GM19043 (cell line): ENCODE measurements around the gene MPHOSPH9.
A peak's percentile ranks its signal among the peaks of the same experiment; 100 is the strongest.

Experiments
- ATAC-seq: cut with Tn5 transposase; IDR thresholded peaks from one replicate; pipeline ENCODE4 v1.9.1; 2021; ENCODE audit warnings: low read depth; ENCODE audit not compliant: unreplicated experiment

MPHOSPH9 gene

GRCh38 chr12:123131291-123131832 lies 101.6 kb downstream of the MPHOSPH9 start:
- ATAC-seq = no peak

- ATAC-seq = no peak
These were observed 103.3 kb downstream of the MPHOSPH9 start for GRCh38 chr12:123129621-123130020.

DNA sequence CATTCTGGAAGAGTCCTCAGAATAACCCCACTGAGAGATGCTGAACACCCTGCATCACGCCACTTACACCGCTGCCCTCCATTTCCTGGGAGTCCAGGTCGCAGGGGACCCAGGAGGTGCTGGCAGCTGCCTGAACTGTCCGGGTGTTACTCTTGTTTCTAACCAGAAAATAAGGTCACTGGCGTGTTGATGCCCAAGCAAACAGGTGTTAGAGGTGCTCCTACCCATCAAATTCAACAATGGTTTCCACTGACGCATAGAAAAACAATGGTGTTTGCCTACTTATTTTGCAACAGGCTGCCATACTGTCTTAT lies 105.8 kb downstream of the MPHOSPH9 start:
- no peak for ATAC-seq

DNA sequence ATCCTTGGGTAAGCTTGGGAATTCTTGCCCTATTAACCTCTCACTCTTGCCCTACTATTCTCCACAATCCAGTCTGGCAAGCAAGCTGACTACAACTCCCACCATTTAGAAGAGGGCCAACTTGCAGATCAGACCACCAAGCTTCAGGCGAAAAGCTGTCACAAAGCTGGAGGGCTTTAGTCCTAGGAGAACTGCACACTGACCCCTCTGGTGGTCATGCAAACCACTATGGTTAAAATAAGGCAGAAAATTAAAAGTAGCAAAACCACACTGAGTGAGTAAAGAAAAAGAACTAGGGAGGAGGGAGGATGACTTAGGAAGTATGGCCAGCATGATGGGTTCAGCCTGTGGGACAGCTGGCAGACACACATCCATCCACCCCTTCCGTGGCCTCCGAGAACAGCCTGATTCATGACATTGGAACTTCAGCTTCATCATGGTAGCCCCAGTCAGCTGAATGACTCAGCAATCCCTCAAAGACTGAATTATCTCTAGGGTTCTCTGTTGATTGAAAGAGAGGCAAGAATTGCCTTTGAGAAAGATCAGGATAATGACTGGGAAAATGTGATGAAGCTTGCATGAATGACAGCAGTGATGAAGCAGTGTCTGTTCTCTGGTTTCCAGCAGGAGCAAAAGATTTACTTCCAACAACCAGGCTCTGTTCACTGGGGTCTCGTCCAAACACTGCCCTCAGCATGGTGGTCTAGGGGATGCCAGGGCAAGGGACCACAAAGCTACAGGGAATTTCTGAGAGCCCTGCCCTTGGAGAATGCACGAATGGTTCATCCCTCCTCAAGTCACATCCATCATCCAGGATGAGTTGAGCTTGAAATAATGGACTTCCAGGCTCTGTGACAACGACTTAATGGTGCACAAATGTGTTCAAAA lies 106.4 kb downstream of the MPHOSPH9 start:
- no peak for ATAC-seq

- ATAC-seq = no peak
These were observed 110.3 kb downstream of the MPHOSPH9 start for GRCh38 chr12:123122626-123123025.

DNA sequence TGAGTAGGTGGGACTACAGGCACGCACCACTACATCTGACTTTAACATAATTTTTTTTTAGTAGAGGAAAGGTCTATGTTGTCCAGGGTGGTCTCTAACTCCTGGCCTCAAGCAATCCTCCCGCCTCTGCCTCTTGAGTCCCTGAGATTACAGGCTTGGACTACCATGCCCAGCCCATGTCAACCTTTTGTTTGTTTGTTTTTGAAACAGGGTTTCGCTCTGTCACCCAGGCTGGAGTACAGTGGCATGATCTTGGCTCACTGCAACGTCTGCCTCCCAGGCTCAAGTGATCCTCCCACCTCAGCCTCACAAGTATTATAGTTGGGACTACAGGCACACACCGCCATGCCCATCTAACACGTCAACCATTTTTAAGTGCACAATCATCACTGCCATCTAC lies 111.3 kb downstream of the MPHOSPH9 start:
- no peak for ATAC-seq

- no peak for ATAC-seq
These were observed 112.3 kb downstream of the MPHOSPH9 start for GRCh38 chr12:123120452-123121166.

DNA sequence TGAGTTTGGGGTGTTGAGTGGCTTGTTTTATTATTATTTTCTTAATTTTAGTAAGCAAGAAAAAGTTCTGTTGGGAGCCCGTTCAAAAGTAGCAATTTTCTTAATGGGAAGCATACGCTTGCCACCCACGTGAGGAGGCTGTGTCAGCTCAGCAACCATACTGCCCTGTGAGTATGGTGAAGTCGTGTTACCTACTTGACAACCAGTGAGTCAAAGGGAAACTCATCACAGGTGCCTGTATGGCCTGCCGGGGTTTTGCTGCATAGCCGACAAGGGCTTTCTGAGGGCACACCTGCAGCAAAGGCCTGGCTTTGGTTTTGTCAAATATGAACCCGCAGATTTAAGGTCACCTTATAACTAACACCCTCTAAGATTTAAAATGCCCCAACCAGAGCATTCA lies 113.1 kb downstream of the MPHOSPH9 start:
- ATAC-seq = peak; percentile 88

- no peak for ATAC-seq
These were observed 114.4 kb downstream of the MPHOSPH9 start for GRCh38 chr12:123118497-123118896.

DNA sequence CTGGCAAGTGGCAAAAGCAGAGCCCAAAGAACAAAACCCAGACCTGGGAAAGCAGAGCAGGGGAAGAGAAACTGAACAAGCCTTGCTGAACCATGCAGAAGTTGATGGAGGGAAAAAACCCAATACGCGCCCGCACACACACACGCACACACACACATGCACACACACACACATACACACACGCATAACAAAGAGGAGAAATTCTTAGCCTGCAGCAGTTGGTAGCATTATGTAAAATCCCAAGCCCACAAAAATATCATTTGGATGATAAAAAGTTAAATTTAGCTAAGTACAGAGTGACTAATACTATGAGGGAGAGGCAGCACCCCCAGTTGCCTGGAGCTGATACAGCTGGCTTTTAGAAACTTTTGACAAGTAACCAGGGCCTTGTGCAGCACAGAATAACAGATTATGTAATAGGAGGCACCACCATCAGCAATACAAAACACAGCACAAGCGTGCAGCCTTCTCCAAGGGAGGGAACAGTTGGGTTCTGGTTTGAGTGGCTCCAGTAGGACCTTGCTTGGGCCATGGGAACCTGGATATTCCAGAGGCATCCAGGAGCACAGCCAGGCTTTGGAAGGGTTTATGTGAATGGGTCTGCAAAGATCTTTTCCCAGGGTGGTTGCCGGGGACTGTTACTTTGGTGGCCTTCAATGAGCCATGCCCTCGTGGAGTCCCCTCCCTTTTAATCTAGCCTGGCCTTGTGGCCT lies 117.4 kb downstream of the MPHOSPH9 start:
- ATAC-seq = no peak

DNA sequence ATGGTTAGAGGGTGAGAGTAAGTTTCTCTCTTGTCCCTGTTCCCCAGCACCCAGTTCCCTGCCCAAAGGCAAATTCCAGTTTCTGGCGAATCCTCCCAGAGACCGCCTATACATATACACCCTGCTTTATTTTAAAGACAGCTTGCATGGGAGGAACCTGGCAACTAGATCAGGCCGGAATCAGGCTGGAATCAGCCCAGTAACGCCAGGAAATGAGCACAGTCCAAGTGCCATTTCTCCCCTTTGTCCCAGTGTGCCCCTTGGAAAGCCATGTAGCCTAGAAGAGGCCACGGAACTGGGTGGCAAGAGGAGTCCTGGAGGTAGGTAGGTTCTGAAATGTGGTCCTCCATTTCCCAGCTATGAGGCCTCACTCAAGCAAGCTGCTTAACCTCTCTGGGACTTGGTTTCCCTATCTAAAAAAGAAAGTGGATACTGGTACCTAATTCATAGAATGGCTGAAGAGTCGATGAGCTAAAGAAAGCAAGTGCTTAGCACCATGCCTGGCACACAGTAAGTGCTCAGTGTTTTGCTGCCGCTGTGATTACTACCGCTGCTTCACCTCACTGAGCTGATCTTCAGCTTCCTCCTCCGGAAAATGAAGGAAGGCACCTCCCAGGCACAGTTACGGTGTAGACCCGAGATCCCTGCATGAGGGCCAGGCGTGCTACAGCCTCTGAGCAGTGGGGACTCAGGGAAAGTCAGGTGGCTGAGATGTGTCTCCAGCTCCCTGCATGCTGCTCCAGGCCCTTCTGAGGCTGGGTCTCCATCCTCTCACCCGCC lies 118.4 kb downstream of the MPHOSPH9 start:
- ATAC-seq = no peak

DNA sequence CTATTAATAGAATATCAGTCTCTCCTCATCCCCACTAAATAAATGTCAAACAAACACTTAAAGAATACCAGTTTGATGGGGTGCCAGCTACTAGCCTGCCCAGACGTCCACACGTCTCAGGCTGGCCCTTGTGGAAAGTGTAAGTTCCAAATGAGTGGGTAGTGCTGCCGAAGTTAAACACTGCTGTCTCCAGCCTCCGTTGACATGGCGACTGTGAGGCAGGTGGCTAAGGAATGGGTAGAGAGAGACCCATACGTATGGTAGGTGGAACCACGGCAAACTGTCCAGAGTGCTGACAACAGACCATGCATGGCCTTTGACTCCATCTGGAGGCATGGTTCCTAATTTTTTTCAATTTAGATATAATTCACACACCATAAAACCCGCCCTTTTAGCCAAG lies 119.9 kb downstream of the MPHOSPH9 start:
- ATAC-seq = no peak

GRCh38 chr12:123111498-123112165 lies 121.3 kb downstream of the MPHOSPH9 start:
- no peak for ATAC-seq

DNA sequence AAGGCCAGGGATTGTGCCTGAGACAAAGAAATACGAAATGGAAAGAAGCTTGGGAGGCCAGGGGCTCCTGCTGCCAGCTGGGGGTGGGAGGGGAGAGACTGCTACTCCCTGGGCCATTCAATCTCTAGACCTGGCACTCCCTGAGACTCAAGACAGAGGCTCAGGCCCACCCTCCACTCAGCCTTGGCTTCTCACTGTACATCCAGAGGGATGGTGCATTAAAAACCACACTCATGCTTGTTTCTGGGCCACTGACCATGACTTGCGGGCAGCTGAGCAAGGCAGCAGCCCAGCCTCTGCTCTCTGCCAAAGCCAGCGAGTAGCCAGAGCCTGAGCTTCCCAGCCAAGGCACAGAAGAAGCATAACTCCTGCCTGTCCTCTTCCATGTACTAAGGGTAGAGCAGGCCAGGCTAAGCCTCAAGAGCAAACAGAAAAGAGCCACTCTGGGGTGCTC lies 123.6 kb downstream of the MPHOSPH9 start:
- no peak for ATAC-seq

DNA sequence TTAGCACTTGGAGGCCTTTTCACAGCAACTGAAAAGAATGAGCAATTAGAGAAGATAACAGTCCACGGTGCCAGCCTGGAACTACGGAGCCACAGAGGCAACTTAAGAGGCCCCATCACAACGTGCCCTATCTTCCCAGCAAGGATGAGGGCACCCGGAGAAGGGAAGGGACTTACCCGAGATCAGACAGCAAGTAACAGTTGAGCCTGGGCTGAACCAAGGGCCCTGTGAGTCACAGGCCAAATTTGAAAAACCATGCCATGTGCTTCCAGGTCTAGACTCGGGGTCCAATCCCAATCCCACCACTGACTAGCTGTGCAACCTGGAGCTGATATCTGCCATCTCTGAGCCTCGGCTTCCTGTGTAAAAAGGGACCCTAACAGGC lies 124.3 kb downstream of the MPHOSPH9 start:
- ATAC-seq = no peak

- no peak for ATAC-seq
These were observed 124.8 kb downstream of the MPHOSPH9 start for GRCh38 chr12:123107926-123108681.

GRCh38 chr12:123106640-123107359 lies 126.1 kb downstream of the MPHOSPH9 start:
- ATAC-seq = no peak

DNA sequence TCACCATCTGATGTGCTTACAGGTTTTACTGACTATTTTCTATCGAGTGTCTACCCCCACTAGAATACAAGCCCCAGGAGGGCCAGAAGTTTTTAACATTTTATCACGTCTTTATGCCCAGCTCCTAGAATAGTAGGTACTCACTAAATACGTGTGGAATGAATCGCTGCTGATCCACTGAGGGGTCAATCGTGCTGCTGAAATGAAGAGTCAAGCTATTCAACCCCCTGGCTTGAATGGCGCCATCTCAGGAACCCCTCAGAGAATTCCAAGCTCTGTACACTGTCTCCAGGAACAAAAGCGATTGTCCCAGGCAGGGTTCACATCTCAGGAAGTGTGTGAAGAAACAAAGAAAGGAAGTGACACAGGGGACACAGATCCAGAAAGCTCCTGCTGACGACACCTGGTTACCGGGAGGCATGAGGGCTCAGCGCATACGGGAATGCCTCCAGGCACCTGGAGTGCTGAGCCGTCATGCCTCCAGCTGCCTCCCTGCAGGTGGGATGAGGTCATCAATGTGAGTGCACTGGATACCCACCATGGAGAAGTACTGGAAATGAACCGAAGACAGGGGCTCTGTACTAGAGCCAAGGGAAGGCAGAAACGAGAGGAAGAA lies 127.6 kb downstream of the MPHOSPH9 start:
- ATAC-seq = no peak
